PFSK-1 (cell line): ENCODE measurements around the gene TPGS1.

Source experiments
- FOXP2 ChIP-seq: optimal IDR thresholded peaks from 2 replicates; pipeline ENCODE3; 2011; ENCODE audit warnings: borderline replicate concordance, control low read depth, inconsistent platforms; ENCODE audit not compliant: insufficient read depth; ENCODE audit errors: extremely low read length, extremely low read depth
- POLR2AphosphoS5 ChIP-seq: IDR thresholded peaks from 2 replicates; pipeline ENCODE4 v1.6.1; 2012; ENCODE audit warnings: low read depth, mild to moderate bottlenecking, control low read depth, low read length, moderate library complexity
- REST ChIP-seq, 2 experiments: IDR thresholded peaks; 2 replicates each; pipeline versions ENCODE4 v1.6.1 to v1.8.0; 2011 to 2012; ENCODE audit warnings: low read depth in 2 of 2, low read length in 2 of 2, control low read depth in 1 of 2, inconsistent platforms in 1 of 2, mild to moderate bottlenecking in 1 of 2, moderate library complexity in 1 of 2; ENCODE audit not compliant: insufficient read depth in 1 of 2
- SIN3A ChIP-seq: IDR thresholded peaks from 2 replicates; pipeline ENCODE4 v1.6.1; 2012; ENCODE audit warnings: mild to moderate bottlenecking, low read length, moderate library complexity, borderline replicate concordance; ENCODE audit not compliant: insufficient read depth
- TAF1 ChIP-seq: IDR thresholded peaks from 2 replicates; pipeline ENCODE4 v1.6.1; 2012; ENCODE audit warnings: low read length, control low read depth, borderline replicate concordance; ENCODE audit not compliant: insufficient read depth

TPGS1 gene

GRCh38 chr19:525857-526419 is 18.6 kb downstream of the TPGS1 start:
- TF ChIP-seq SIN3A = no peak
- TF ChIP-seq TAF1 = no peak
- TF ChIP-seq REST (IDR thresholded peaks at IDR 0.05; ENCODE audit: insufficient read depth in 1 of 2, low read depth in 2 of 2, low read length in 2 of 2) = no peak
- no peak for TF ChIP-seq POLR2AphosphoS5
- TF ChIP-seq FOXP2 = no peak

GRCh38 chr19:530134-531008 is 23.1 kb downstream of the TPGS1 start:
- TF ChIP-seq REST (IDR thresholded peaks at IDR 0.05; ENCODE audit: insufficient read depth in 1 of 2, low read depth in 2 of 2, low read length in 2 of 2) = no peak
- TF ChIP-seq POLR2AphosphoS5 = no peak
- TF ChIP-seq SIN3A = no peak
- no peak for TF ChIP-seq TAF1
- TF ChIP-seq FOXP2 = no peak

- TF ChIP-seq SIN3A (peak; percentile 79; the same call in 1 of the 2 replicates), POLR2AphosphoS5 (no peak; the same call in 1 of the 2 replicates), REST (IDR thresholded peaks at IDR 0.05; ENCODE audit: insufficient read depth in 1 of 2, low read depth in 2 of 2, low read length in 2 of 2) (no peak), FOXP2 (no peak), TAF1 (peak; percentile 60; the same call in 1 of the 2 replicates)
Observed at GRCh38 chr19:531009-531752, 23.9 kb downstream of the TPGS1 start.

- TF ChIP-seq TAF1 = no peak
- TF ChIP-seq POLR2AphosphoS5 = 0 out of 2 replicates have a peak, but pooled peaks have one; percentile 2
- 0 out of 4 replicates have a peak, but pooled peaks of 1 of the 2 experiments have one; percentile 11 for TF ChIP-seq REST (IDR thresholded peaks at IDR 0.05; ENCODE audit: insufficient read depth in 1 of 2, low read depth in 2 of 2, low read length in 2 of 2)
Observed at GRCh38 chr19:531753-532560, 24.7 kb downstream of the TPGS1 start, which contains the start of gene CDC34. Gene CDC34, plus strand, starts transcription at chr19:531760. Its CDS starts 172 bp downstream, at chr19:531932.
